ENCODE results near the gene SGIP1.

SGIP1 gene

GRCh38 chr1:66521721-66522365 lies 12.1 kb upstream of the SGIP1 start:
- no peak overlapping the region for H3K4me3 ChIP-seq (ENCODE audit: low read depth, low read length)
- TF ChIP-seq CTCF (IDR thresholded peaks at IDR 0.05; ENCODE audit: low read depth, low read length): no peak

GRCh38 chr1:66523562-66523961 lies 10.4 kb upstream of the SGIP1 start:
- no peak for TF ChIP-seq CTCF (IDR thresholded peaks at IDR 0.05; ENCODE audit: low read depth, low read length)
- no peak overlapping the region for H3K4me3 ChIP-seq (ENCODE audit: low read depth, low read length)

GRCh38 chr1:66525086-66525485 lies 8.9 kb upstream of the SGIP1 start:
- H3K4me3 ChIP-seq (ENCODE audit: low read depth, low read length): no peak overlapping the region
- no peak for TF ChIP-seq CTCF (IDR thresholded peaks at IDR 0.05; ENCODE audit: low read depth, low read length)

- TF ChIP-seq CTCF (IDR thresholded peaks at IDR 0.05; ENCODE audit: low read depth, low read length): no peak
- no peak overlapping the region for H3K4me3 ChIP-seq (ENCODE audit: low read depth, low read length)
These were observed 7.9 kb upstream of the SGIP1 start for GRCh38 chr1:66526036-66526435.

GRCh38 chr1:66526991-66527390 lies 7.0 kb upstream of the SGIP1 start:
- TF ChIP-seq CTCF (IDR thresholded peaks at IDR 0.05; ENCODE audit: low read depth, low read length): no peak
- H3K4me3 ChIP-seq (ENCODE audit: low read depth, low read length): no peak overlapping the region

- no peak overlapping the region for H3K4me3 ChIP-seq (ENCODE audit: low read depth, low read length)
- TF ChIP-seq CTCF (IDR thresholded peaks at IDR 0.05; ENCODE audit: low read depth, low read length): no peak
These were observed 6.3 kb upstream of the SGIP1 start for GRCh38 chr1:66527686-66528085.

- no peak overlapping the region for H3K4me3 ChIP-seq (ENCODE audit: low read depth, low read length)
- no peak for TF ChIP-seq CTCF (IDR thresholded peaks at IDR 0.05; ENCODE audit: low read depth, low read length)
These were observed 5.4 kb upstream of the SGIP1 start for GRCh38 chr1:66528580-66528979.

All from WI38 (cell line).